AG09319 (cell line): ENCODE measurements around the gene WRAP73.

Experiments
- DNase-seq: peaks from one replicate; pipeline ENCODE4 v3.0.0-alpha.2; 2010; ENCODE audit warnings: low read depth; ENCODE audit errors: extremely low read depth
- CTCF ChIP-seq: IDR thresholded peaks from 2 replicates; pipeline ENCODE4 v1.5.1; 2011; ENCODE audit warnings: low read depth, mild to moderate bottlenecking, inconsistent platforms, low read length, moderate library complexity

Gene WRAP73

GRCh38 chr1:3651930-3652547 is 2.1 kb upstream of the WRAP73 start, which contains the start of gene TP73:
Gene TP73 (plus strand): TSS chr1:3652516. CDS start chr1:3682366, 29,850 bp downstream.
- no peak for DNase-seq
- no peak for TF ChIP-seq CTCF

- TF ChIP-seq CTCF, result no peak
- no peak for DNase-seq
Observed at GRCh38 chr1:3651026-3651929, 1.4 kb upstream of the WRAP73 start.

GRCh38 chr1:3650248-3651025 is 534 bp upstream of the WRAP73 start:
- no peak for TF ChIP-seq CTCF
- DNase-seq, result no peak

GRCh38 chr1:3646596-3646995 is 3.3 kb downstream of the WRAP73 start:
- no peak for DNase-seq
- no peak for TF ChIP-seq CTCF

GRCh38 chr1:3645666-3646355 is 4.1 kb downstream of the WRAP73 start:
- no peak for TF ChIP-seq CTCF
- no peak for DNase-seq

- TF ChIP-seq CTCF, result no peak
Observed at GRCh38 chr1:3645247-3645646, 4.7 kb downstream of the WRAP73 start.

More at GRCh38 chr1:3645247-3645646, 4.7 kb downstream of the WRAP73 start:
- DNase-seq, result no peak
